ENCODE measurements around the gene UFSP1.
A peak's percentile ranks its signal among the peaks of the same experiment; 100 is the strongest.

UFSP1 gene

GRCh38 chr7:100882201-100882600 is 7.3 kb downstream of the UFSP1 start:
- DNase-seq (ENCODE audit: low spot score): no peak

- DNase-seq (ENCODE audit: low spot score): no peak
Measured at GRCh38 chr7:100881136-100881535, 8.4 kb downstream of the UFSP1 start.

GRCh38 chr7:100880645-100881044 is 8.9 kb downstream of the UFSP1 start:
- no peak for DNase-seq (ENCODE audit: low spot score)

GRCh38 chr7:100879685-100880261 is 9.7 kb downstream of the UFSP1 start:
- DNase-seq (ENCODE audit: low spot score): no peak

- no peak for DNase-seq (ENCODE audit: low spot score)
Measured at GRCh38 chr7:100878685-100879084, 10.8 kb downstream of the UFSP1 start.

GRCh38 chr7:100878013-100878412 is 11.5 kb downstream of the UFSP1 start:
- DNase-seq (ENCODE audit: low spot score): no peak

- peak; percentile 56 for DNase-seq (ENCODE audit: low spot score)
Measured at GRCh38 chr7:100875356-100875751, 14.2 kb downstream of the UFSP1 start.

GRCh38 chr7:100874577-100875355 is 14.7 kb downstream of the UFSP1 start, which contains the start of gene SRRT:
Gene SRRT (plus strand): TSS chr7:100875103. CDS start chr7:100875591, 488 bp downstream.
- DNase-seq (ENCODE audit: low spot score): peak; percentile 97

- DNase-seq (ENCODE audit: low spot score): no peak
Measured at GRCh38 chr7:100874300-100874576, 15.3 kb downstream of the UFSP1 start.

GRCh38 chr7:100873599-100874299 is 15.8 kb downstream of the UFSP1 start:
- DNase-seq (ENCODE audit: low spot score): no peak

GRCh38 chr7:100867776-100868485 is 21.6 kb downstream of the UFSP1 start:
- DNase-seq (ENCODE audit: low spot score): no peak

- DNase-seq (ENCODE audit: low spot score): peak; percentile 98
Measured at GRCh38 chr7:100867040-100867775, 22.3 kb downstream of the UFSP1 start, which contains the start of gene TRIP6. Gene TRIP6 (plus strand): TSS chr7:100867387. CDS start chr7:100867498, 111 bp downstream.

GRCh38 chr7:100866729-100867039 is 22.8 kb downstream of the UFSP1 start:
- DNase-seq (ENCODE audit: low spot score): no peak

- DNase-seq (ENCODE audit: low spot score): no peak
Measured at GRCh38 chr7:100865938-100866728, 23.4 kb downstream of the UFSP1 start.

- DNase-seq (ENCODE audit: low spot score): no peak
Measured at GRCh38 chr7:100865372-100865911, 24.1 kb downstream of the UFSP1 start.

- no peak for DNase-seq (ENCODE audit: low spot score)
Measured at GRCh38 chr7:100864263-100864845, 25.2 kb downstream of the UFSP1 start.

GRCh38 chr7:100863406-100863950 is 26.0 kb downstream of the UFSP1 start:
- DNase-seq (ENCODE audit: low spot score): peak; percentile 70

GRCh38 chr7:100861616-100861985 is 27.9 kb downstream of the UFSP1 start:
- DNase-seq (ENCODE audit: low spot score): no peak

- no peak for DNase-seq (ENCODE audit: low spot score)
Measured at GRCh38 chr7:100860702-100861615, 28.6 kb downstream of the UFSP1 start.
